ENCODE results near the gene KIAA1191.

- TF ChIP-seq CTCF (IDR thresholded peaks at IDR 0.05; ENCODE audit: insufficient read depth, low read length) (no peak), GABPA (IDR thresholded peaks at IDR 0.05; ENCODE audit: low read depth) (no peak), POLR2AphosphoS5 (IDR thresholded peaks at IDR 0.05; ENCODE audit: low read depth) (no peak), REST (IDR thresholded peaks at IDR 0.05; ENCODE audit: insufficient replicate concordance, low read depth) (no peak), SPI1 (IDR thresholded peaks at IDR 0.05; ENCODE audit: borderline replicate concordance, low read depth) (no peak)
Measured at GRCh38 chr5:176352116-176352878, 9.3 kb downstream of the KIAA1191 start.
